NOMO-1 treated with DMSO at 0.1 percent for 48 hours (cell line): ENCODE measurements around the gene CFL1.

ENCODE experiments used
- DNase-seq: peaks from one replicate; lab custom pipeline; 2025; ENCODE audit not compliant: unreplicated experiment; lab: John Stamatoyannopoulos, UW

The CFL1 gene

GRCh38 chr11:65870706-65871681 lies 13.0 kb upstream of the CFL1 start:
- DNase-seq, result no peak

- no peak for DNase-seq
Observed at GRCh38 chr11:65870307-65870658, 12.3 kb upstream of the CFL1 start.

- no peak for DNase-seq
Observed at GRCh38 chr11:65869643-65870306, 11.8 kb upstream of the CFL1 start.

GRCh38 chr11:65868907-65869306 lies 10.9 kb upstream of the CFL1 start:
- DNase-seq, result no peak

- DNase-seq, result no peak
Observed at GRCh38 chr11:65868076-65868667, 10.2 kb upstream of the CFL1 start.

- DNase-seq, result no peak
Observed at GRCh38 chr11:65867284-65868071, 9.5 kb upstream of the CFL1 start.

- DNase-seq, result no peak
Observed at GRCh38 chr11:65866509-65867283, 8.7 kb upstream of the CFL1 start.

GRCh38 chr11:65865550-65866172 lies 7.7 kb upstream of the CFL1 start:
- no peak for DNase-seq

- no peak for DNase-seq
Observed at GRCh38 chr11:65864706-65865471, 6.9 kb upstream of the CFL1 start.

GRCh38 chr11:65863889-65864705 lies 6.1 kb upstream of the CFL1 start:
- DNase-seq, result no peak

GRCh38 chr11:65862941-65863888 lies 5.2 kb upstream of the CFL1 start:
- no peak for DNase-seq

- DNase-seq, result no peak
Observed at GRCh38 chr11:65862191-65862735, 4.3 kb upstream of the CFL1 start.

- DNase-seq, result no peak
Observed at GRCh38 chr11:65861533-65862183, 3.7 kb upstream of the CFL1 start.

GRCh38 chr11:65861165-65861505 lies 3.2 kb upstream of the CFL1 start:
- no peak for DNase-seq

GRCh38 chr11:65860278-65861164 lies 2.5 kb upstream of the CFL1 start, which contains the start of gene MUS81:
MUS81 (plus strand) TSS chr11:65860433; CDS start chr11:65860754, 321 bp downstream.
- peak; percentile 97 for DNase-seq
